Measurements from ENCODE around the gene AGK.

Gene AGK

GRCh38 chr7:141671705-141672496 lies 120.7 kb downstream of the AGK start:
- H3K4me2 ChIP-seq (ENCODE audit: low read length) = no peak overlapping the region
- no peaks in the 10 kb centered on the region for H3K36me3 ChIP-seq (ENCODE audit: insufficient read depth, low read length)
- H3K27me3 ChIP-seq (ENCODE audit: control insufficient read depth, insufficient read depth, low read length) = no peaks in the 10 kb centered on the region
- H3K4me1 ChIP-seq (ENCODE audit: control insufficient read depth, insufficient read depth, low read length) = no peaks in the 10 kb centered on the region
- H3K9me3 ChIP-seq (replicated peaks; ENCODE audit: low read length) = no peaks in the 10 kb centered on the region
- no peak overlapping the region for H3K4me3 ChIP-seq (ENCODE audit: low read length)
- H3K9ac ChIP-seq (ENCODE audit: low read depth, low read length) = no peak overlapping the region

DNA sequence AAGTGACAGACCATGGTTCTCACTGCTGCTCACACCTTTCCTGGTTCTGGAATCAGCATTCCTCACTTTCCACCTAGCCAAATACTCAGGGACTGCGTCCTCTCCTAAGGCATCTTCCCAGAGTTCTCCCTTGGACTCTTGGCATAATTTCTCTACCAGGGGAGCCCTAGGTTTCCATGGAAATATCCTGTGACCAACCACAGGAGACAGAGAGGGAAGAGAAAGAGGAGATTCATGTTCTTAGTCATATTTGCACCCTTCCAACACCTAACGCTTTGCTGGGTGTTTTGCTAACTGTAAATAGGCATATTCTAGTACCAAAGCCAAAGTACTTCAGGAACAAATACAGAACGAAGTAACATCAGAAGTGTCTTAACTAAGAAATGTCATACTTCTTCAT lies 122.1 kb downstream of the AGK start:
- H3K4me3 ChIP-seq (ENCODE audit: low read length) = no peak overlapping the region
- H3K36me3 ChIP-seq (ENCODE audit: insufficient read depth, low read length) = no peaks in the 10 kb centered on the region
- no peaks in the 10 kb centered on the region for H3K27me3 ChIP-seq (ENCODE audit: control insufficient read depth, insufficient read depth, low read length)
- H3K9me3 ChIP-seq (replicated peaks; ENCODE audit: low read length) = no peaks in the 10 kb centered on the region
- H3K4me2 ChIP-seq (ENCODE audit: low read length) = no peak overlapping the region
- H3K9ac ChIP-seq (ENCODE audit: low read depth, low read length) = no peak overlapping the region
- no peaks in the 10 kb centered on the region for H3K4me1 ChIP-seq (ENCODE audit: control insufficient read depth, insufficient read depth, low read length)

DNA sequence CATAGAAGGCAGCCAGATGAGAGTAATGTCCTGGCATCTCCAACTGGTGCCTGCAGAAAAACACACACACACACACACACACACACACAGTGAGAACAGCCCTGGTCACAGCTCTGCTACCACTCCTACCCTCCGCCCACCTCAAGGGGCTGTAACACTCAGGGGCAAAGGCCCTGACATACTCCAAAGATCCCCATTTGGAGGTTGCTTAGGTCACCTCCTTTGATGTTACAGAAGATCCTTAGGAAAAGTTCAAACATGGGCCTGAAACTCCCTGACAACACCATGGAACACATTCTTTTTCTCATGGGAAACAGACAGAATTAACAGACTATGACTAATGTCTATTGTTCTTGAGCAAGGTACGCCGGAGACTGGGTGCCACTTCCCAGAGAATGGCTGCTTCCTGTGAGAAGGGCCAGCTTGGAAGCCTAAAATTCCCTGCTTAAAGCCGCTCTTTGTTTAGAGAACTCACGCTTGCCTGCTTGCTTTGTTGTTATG lies 123.0 kb downstream of the AGK start:
- Histone ChIP-seq H3K27me3 (ENCODE audit: control insufficient read depth, insufficient read depth, low read length) (no peaks in the 10 kb centered on the region), H3K9ac (ENCODE audit: low read depth, low read length) (no peak overlapping the region), H3K36me3 (ENCODE audit: insufficient read depth, low read length) (no peaks in the 10 kb centered on the region), H3K4me2 (ENCODE audit: low read length) (no peak overlapping the region), H3K9me3 (replicated peaks; ENCODE audit: low read length) (no peaks in the 10 kb centered on the region), H3K4me1 (ENCODE audit: control insufficient read depth, insufficient read depth, low read length) (no peaks in the 10 kb centered on the region), H3K4me3 (ENCODE audit: low read length) (no peak overlapping the region)

- H3K9me3 ChIP-seq (replicated peaks; ENCODE audit: low read length) = no peaks in the 10 kb centered on the region
- no peaks in the 10 kb centered on the region for H3K36me3 ChIP-seq (ENCODE audit: insufficient read depth, low read length)
- H3K9ac ChIP-seq (ENCODE audit: low read depth, low read length) = no peak overlapping the region
- H3K4me3 ChIP-seq (ENCODE audit: low read length) = no peak overlapping the region
- H3K4me1 ChIP-seq (ENCODE audit: control insufficient read depth, insufficient read depth, low read length) = no peaks in the 10 kb centered on the region
- H3K27me3 ChIP-seq (ENCODE audit: control insufficient read depth, insufficient read depth, low read length) = no peaks in the 10 kb centered on the region
- H3K4me2 ChIP-seq (ENCODE audit: low read length) = no peak overlapping the region
Observed at GRCh38 chr7:141674702-141675101, 123.5 kb downstream of the AGK start.

DNA sequence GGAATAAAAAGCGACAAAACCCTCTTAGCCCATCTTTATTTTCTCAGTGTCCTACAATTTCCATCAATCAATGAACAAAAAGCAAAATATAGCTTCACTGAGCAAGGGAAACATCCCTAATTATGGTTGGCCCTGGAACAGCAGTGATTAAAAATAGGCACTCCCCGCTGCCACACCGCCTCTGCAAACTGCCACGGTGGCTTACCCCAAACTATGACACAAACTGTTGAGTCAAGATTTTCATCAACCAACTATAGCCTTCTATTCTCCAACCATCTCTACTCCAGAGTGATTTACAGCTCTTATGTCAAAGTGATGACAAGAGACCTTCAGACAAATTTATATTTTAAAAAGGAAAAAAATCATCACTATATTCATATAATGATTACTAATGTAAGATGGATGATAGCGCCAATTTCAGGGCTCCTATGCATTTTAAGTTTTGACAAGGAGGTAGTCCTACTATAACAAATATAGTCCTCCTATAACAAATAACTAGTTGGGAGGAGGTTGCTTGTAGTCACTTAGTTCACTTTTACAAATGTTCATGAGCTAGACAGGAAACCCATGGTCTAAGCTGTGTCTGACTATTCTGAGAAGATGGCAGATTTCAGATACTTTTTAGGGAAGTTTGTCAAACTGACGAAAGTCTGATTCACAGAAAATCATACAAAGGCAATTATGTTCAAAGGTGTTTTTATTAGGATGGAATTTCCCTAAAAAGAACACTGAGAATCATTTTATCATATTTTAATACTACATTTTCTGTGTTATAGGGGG lies 124.4 kb downstream of the AGK start:
- Histone ChIP-seq H3K4me1 (ENCODE audit: control insufficient read depth, insufficient read depth, low read length) (no peaks in the 10 kb centered on the region), H3K9me3 (replicated peaks; ENCODE audit: low read length) (no peaks in the 10 kb centered on the region), H3K4me2 (ENCODE audit: low read length) (no peak overlapping the region), H3K9ac (ENCODE audit: low read depth, low read length) (no peak overlapping the region), H3K27me3 (ENCODE audit: control insufficient read depth, insufficient read depth, low read length) (no peaks in the 10 kb centered on the region), H3K36me3 (ENCODE audit: insufficient read depth, low read length) (no peaks in the 10 kb centered on the region), H3K4me3 (ENCODE audit: low read length) (no peak overlapping the region)

- H3K9ac ChIP-seq (ENCODE audit: low read depth, low read length) = no peak overlapping the region
- no peak overlapping the region for H3K4me2 ChIP-seq (ENCODE audit: low read length)
- no peaks in the 10 kb centered on the region for H3K9me3 ChIP-seq (replicated peaks; ENCODE audit: low read length)
Observed at GRCh38 chr7:141676618-141677017, 125.4 kb downstream of the AGK start.

GRCh38 chr7:141679014-141679413 lies 127.8 kb downstream of the AGK start:
- Histone ChIP-seq H3K36me3 (ENCODE audit: insufficient read depth, low read length) (peaks cover 3% of the 10 kb centered on the region), H3K9ac (ENCODE audit: low read depth, low read length) (no peak overlapping the region), H3K9me3 (replicated peaks; ENCODE audit: low read length) (no peaks in the 10 kb centered on the region), H3K4me1 (ENCODE audit: control insufficient read depth, insufficient read depth, low read length) (no peaks in the 10 kb centered on the region), H3K4me2 (ENCODE audit: low read length) (no peak overlapping the region), H3K4me3 (ENCODE audit: low read length) (no peak overlapping the region), H3K27me3 (ENCODE audit: control insufficient read depth, insufficient read depth, low read length) (no peaks in the 10 kb centered on the region)

More at GRCh38 chr7:141676618-141677017, 125.4 kb downstream of the AGK start:
- Histone ChIP-seq H3K27me3 (ENCODE audit: control insufficient read depth, insufficient read depth, low read length) (no peaks in the 10 kb centered on the region), H3K4me3 (ENCODE audit: low read length) (no peak overlapping the region), H3K36me3 (ENCODE audit: insufficient read depth, low read length) (peaks cover 3% of the 10 kb centered on the region), H3K4me1 (ENCODE audit: control insufficient read depth, insufficient read depth, low read length) (no peaks in the 10 kb centered on the region)

- Histone ChIP-seq H3K4me3 (ENCODE audit: low read length) (no peak overlapping the region), H3K9ac (ENCODE audit: low read depth, low read length) (no peak overlapping the region), H3K9me3 (replicated peaks; ENCODE audit: low read length) (no peaks in the 10 kb centered on the region), H3K27me3 (ENCODE audit: control insufficient read depth, insufficient read depth, low read length) (no peaks in the 10 kb centered on the region), H3K4me1 (ENCODE audit: control insufficient read depth, insufficient read depth, low read length) (peaks cover 8% of the 10 kb centered on the region), H3K36me3 (ENCODE audit: insufficient read depth, low read length) (peaks cover 3% of the 10 kb centered on the region), H3K4me2 (ENCODE audit: low read length) (peak overlapping the region; percentile 41)
Observed at GRCh38 chr7:141685285-141686023, 134.2 kb downstream of the AGK start.

DNA sequence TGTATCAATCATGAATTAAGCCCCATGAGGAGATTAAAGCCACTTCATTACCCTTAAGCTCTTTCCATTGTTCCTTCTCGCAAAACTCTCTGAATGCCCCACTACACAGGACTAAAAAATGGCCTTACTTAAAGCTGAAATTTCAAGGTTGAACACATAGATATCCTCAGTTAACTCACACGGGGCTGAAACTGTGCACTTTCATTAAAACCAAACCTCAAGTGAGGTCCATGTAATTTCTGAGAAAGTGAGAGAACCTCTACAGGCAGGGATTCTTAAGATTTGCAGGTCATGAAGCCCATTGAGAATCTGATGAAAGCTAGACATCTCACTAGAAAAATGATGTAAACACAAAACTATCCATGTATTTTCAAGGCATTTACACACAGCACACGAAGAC lies 134.9 kb downstream of the AGK start:
- Histone ChIP-seq H3K36me3 (ENCODE audit: insufficient read depth, low read length) (no peaks in the 10 kb centered on the region), H3K9ac (ENCODE audit: low read depth, low read length) (no peak overlapping the region), H3K27me3 (ENCODE audit: control insufficient read depth, insufficient read depth, low read length) (no peaks in the 10 kb centered on the region), H3K4me3 (ENCODE audit: low read length) (no peak overlapping the region), H3K9me3 (replicated peaks; ENCODE audit: low read length) (no peaks in the 10 kb centered on the region), H3K4me1 (ENCODE audit: control insufficient read depth, insufficient read depth, low read length) (peaks cover 8% of the 10 kb centered on the region), H3K4me2 (ENCODE audit: low read length) (no peak overlapping the region)

- H3K27me3 ChIP-seq (ENCODE audit: control insufficient read depth, insufficient read depth, low read length) = no peaks in the 10 kb centered on the region
- H3K4me3 ChIP-seq (ENCODE audit: low read length) = no peak overlapping the region
- peaks cover 8% of the 10 kb centered on the region for H3K4me1 ChIP-seq (ENCODE audit: control insufficient read depth, insufficient read depth, low read length)
- H3K4me2 ChIP-seq (ENCODE audit: low read length) = no peak overlapping the region
- no peaks in the 10 kb centered on the region for H3K9me3 ChIP-seq (replicated peaks; ENCODE audit: low read length)
- H3K36me3 ChIP-seq (ENCODE audit: insufficient read depth, low read length) = no peaks in the 10 kb centered on the region
- H3K9ac ChIP-seq (ENCODE audit: low read depth, low read length) = no peak overlapping the region
Observed at GRCh38 chr7:141686670-141687069, 135.5 kb downstream of the AGK start.

DNA sequence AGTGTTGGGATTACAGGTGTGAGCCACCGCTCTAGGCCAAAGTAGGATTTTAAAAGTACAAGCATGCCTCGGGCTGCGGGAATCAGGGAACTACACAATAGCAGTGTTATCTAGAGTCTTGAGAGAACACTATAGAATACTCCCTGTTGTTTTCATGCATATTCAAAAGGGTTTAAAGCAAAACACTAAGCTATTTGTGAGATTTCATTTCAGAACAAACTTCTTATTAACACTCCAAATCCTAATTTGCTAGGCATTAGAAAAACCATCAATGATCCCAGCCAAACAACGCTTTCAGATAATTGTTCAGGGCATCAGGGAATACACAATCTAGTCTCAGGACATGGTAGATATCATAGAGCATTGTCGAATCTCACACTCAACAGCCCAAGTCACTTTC lies 136.8 kb downstream of the AGK start:
- Histone ChIP-seq H3K9me3 (replicated peaks; ENCODE audit: low read length) (no peaks in the 10 kb centered on the region), H3K4me3 (ENCODE audit: low read length) (no peak overlapping the region), H3K36me3 (ENCODE audit: insufficient read depth, low read length) (no peaks in the 10 kb centered on the region), H3K27me3 (ENCODE audit: control insufficient read depth, insufficient read depth, low read length) (no peaks in the 10 kb centered on the region), H3K4me1 (ENCODE audit: control insufficient read depth, insufficient read depth, low read length) (peaks cover 8% of the 10 kb centered on the region), H3K9ac (ENCODE audit: low read depth, low read length) (no peak overlapping the region), H3K4me2 (ENCODE audit: low read length) (no peak overlapping the region)
